Upper lobe of left lung (tissue), 6 donors: Measurements from ENCODE around the gene MAG. TPM values are rescaled to one million over a fixed set of nuclear protein-coding genes. Genes with fewer than 3 reads are reported as not detected.

ENCODE experiments used
- ATAC-seq, 2 donors: fragments of 200-7000 bp; cut with Tn5 transposase; one replicate each; pipeline ENCODE4 v1.9.1; 2022; ENCODE audit warnings: mild to moderate bottlenecking in 2 of 2, moderate library complexity in 2 of 2; ENCODE audit not compliant: low FRiP score in 2 of 2
- DNase-seq, 2 donors: peaks; one replicate each; pipeline ENCODE4 v3.0.0-alpha.2; 2019 to 2020
- H3K27ac ChIP-seq, 4 donors: fragments of 200-600 bp; sonication (generic); one replicate each; pipeline ENCODE4 v1.5.1; 2016 to 2019
- H3K27me3 ChIP-seq, 4 donors: fragments of 200-600 bp; sonication (generic); one replicate each; pipeline ENCODE4 v1.5.1; 2017 to 2019
- H3K36me3 ChIP-seq, 4 donors: fragments of 200-600 bp; sonication (generic); one replicate each; pipeline ENCODE4 v1.5.1; 2016 to 2019
- H3K4me1 ChIP-seq, 4 donors: fragments of 200-600 bp; sonication (generic); one replicate each; pipeline ENCODE4 v1.5.1; 2018 to 2019
- H3K4me3 ChIP-seq, 4 donors: fragments of 200-600 bp; sonication (generic); one replicate each; pipeline ENCODE4 v1.5.1; 2017 to 2019; ENCODE audit warnings: mild to moderate bottlenecking in 2 of 4, moderate library complexity in 1 of 4
- H3K9me3 ChIP-seq, 4 donors: fragments of 200-600 bp; sonication (generic); one replicate each; pipeline ENCODE4 v1.5.1; 2018 to 2019
- CTCF ChIP-seq, 6 experiments: fragments of 450-650 bp in 4 of 6; fragments of 200-600 bp in 2 of 6; sonication (generic) in 2 of 6; IDR thresholded peaks; one replicate each; pipeline ENCODE4 v1.5.1; 2016 to 2019; ENCODE audit warnings: antibody characterized with exemption in 6 of 6
- EP300 ChIP-seq, 4 donors: sonication (generic); formaldehyde crosslinking; IDR thresholded peaks; one replicate each; pipeline ENCODE4 v1.5.1; 2017; ENCODE audit warnings: antibody characterized with exemption in 4 of 4, control low read depth in 2 of 4
- POLR2A ChIP-seq, 4 donors: fragments of 450-650 bp; IDR thresholded peaks; one replicate each; pipeline ENCODE4 v1.5.1; 2016 to 2017; ENCODE audit warnings: antibody characterized with exemption in 4 of 4, mild to moderate bottlenecking in 2 of 4
- POLR2AphosphoS5 ChIP-seq, 2 donors: sonication (generic); formaldehyde crosslinking; IDR thresholded peaks; one replicate each; pipeline ENCODE4 v1.5.1; 2017; ENCODE audit warnings: antibody characterized with exemption in 2 of 2
- WGBS, 2 donors: methylation state at CpG; one replicate each; pipeline ENCODE4 v1.1.5; 2017 to 2018; 5-methylcytosine and 5-hydroxymethylcytosine counted together
- total RNA-seq, 6 donors: library from RNA; depleted of rRNA in 4 of 6; stranded (reverse); fragments of >200 nt in 4 of 6; gene quantifications; one replicate each; pipeline versions ENCODE4 v1.1.0 to v1.2.1, GENCODE V29; 2016 to 2021
- donor health status: DM: no; HTN: no; CAD: no; lungs with moderate emphysema.
- donor health status: DM: no; HTN: yes; CAD: no; lungs with severe emphysema.

The MAG gene
- total RNA-seq, 6 donors from 2014 or later: 0.51 to 6.2 (median 2.2) TPM; not detected in 2

GRCh38 chr19:35296644-35297514 lies 4.9 kb downstream of the MAG start:
- H3K36me3 ChIP-seq: no peaks in the 10 kb centered on the region
- H3K9me3 ChIP-seq: no peaks in the 10 kb centered on the region
- no peaks in the 10 kb centered on the region for H3K27me3 ChIP-seq
- WGBS, 2 donors: 87 to 92% methylated on average over 7 of the region's 7 CpGs
- H3K27ac ChIP-seq: no peak overlapping the region
- ATAC-seq: no peak
- TF ChIP-seq CTCF (IDR thresholded peaks at IDR 0.05): no peak
- TF ChIP-seq POLR2AphosphoS5 (IDR thresholded peaks at IDR 0.05): no peak
- TF ChIP-seq POLR2A (IDR thresholded peaks at IDR 0.05): no peak
- TF ChIP-seq EP300 (IDR thresholded peaks at IDR 0.05): no peak
- no peak overlapping the region for H3K4me3 ChIP-seq
- peaks cover 0 to 3% (median 0%) of the 10 kb centered on the region in 4 donors for H3K4me1 ChIP-seq
- DNase-seq: no peak

GRCh38 chr19:35297515-35297848 lies 5.5 kb downstream of the MAG start:
- H3K4me1 ChIP-seq: peaks cover 0 to 3% (median 0%) of the 10 kb centered on the region in 4 donors
- no peak for DNase-seq
- H3K9me3 ChIP-seq: no peaks in the 10 kb centered on the region
- no peak overlapping the region for H3K4me3 ChIP-seq
- TF ChIP-seq CTCF (IDR thresholded peaks at IDR 0.05) (no peak), POLR2AphosphoS5 (IDR thresholded peaks at IDR 0.05) (no peak), POLR2A (IDR thresholded peaks at IDR 0.05) (no peak), EP300 (IDR thresholded peaks at IDR 0.05) (no peak)
- H3K27ac ChIP-seq: no peak overlapping the region
- no peaks in the 10 kb centered on the region for H3K27me3 ChIP-seq
- 94 to 100% methylated on average over 3 of the region's 3 CpGs for WGBS, 2 donors
- no peaks in the 10 kb centered on the region for H3K36me3 ChIP-seq
- ATAC-seq: no peak

- H3K4me3 ChIP-seq: no peak overlapping the region
- DNase-seq (no peak), ATAC-seq (no peak)
- TF ChIP-seq EP300 (IDR thresholded peaks at IDR 0.05): no peak
- TF ChIP-seq CTCF (IDR thresholded peaks at IDR 0.05): no peak
- TF ChIP-seq POLR2A (IDR thresholded peaks at IDR 0.05): no peak
- no peak for TF ChIP-seq POLR2AphosphoS5 (IDR thresholded peaks at IDR 0.05)
- no peaks in the 10 kb centered on the region for H3K9me3 ChIP-seq
- peaks cover 0 to 3% (median 0%) of the 10 kb centered on the region in 4 donors for H3K4me1 ChIP-seq
- WGBS, 2 donors: 88 to 98% methylated on average over 2 of the region's 2 CpGs
- no peaks in the 10 kb centered on the region for H3K36me3 ChIP-seq
- H3K27ac ChIP-seq: no peak overlapping the region
- no peaks in the 10 kb centered on the region for H3K27me3 ChIP-seq
Measured at GRCh38 chr19:35297922-35298321, 6.0 kb downstream of the MAG start.

- Histone ChIP-seq H3K9me3 (no peaks in the 10 kb centered on the region), H3K4me3 (no peak overlapping the region), H3K4me1 (peaks cover 0 to 3% (median 0%) of the 10 kb centered on the region in 4 donors), H3K27ac (no peak overlapping the region), H3K27me3 (no peaks in the 10 kb centered on the region), H3K36me3 (no peaks in the 10 kb centered on the region)
- no peak for DNase-seq
- 97 to 98% methylated on average over 5 of the region's 5 CpGs for WGBS, 2 donors
- no peak for ATAC-seq
- TF ChIP-seq EP300 (IDR thresholded peaks at IDR 0.05) (no peak), POLR2AphosphoS5 (IDR thresholded peaks at IDR 0.05) (no peak), POLR2A (IDR thresholded peaks at IDR 0.05) (no peak), CTCF (IDR thresholded peaks at IDR 0.05) (no peak)
Measured at GRCh38 chr19:35298561-35298972, 6.6 kb downstream of the MAG start.
